ENCODE results near the gene BABAM1. TPM values are rescaled to one million over a fixed set of nuclear protein-coding genes. Genes with fewer than 3 reads are reported as not detected.

The BABAM1 gene
- total RNA-seq, 1 donor from 2014 or later = 64.7 TPM

- peaks cover 18 to 22% (median 20%) of the 10 kb centered on the region in 3 donors for H3K36me3 ChIP-seq (ENCODE audit: control insufficient read depth in 3 of 3, insufficient read depth in 3 of 3, low read length in 3 of 3)
These were observed 54.6 kb downstream of the BABAM1 start for GRCh38 chr19:17321655-17322489.

DNA sequence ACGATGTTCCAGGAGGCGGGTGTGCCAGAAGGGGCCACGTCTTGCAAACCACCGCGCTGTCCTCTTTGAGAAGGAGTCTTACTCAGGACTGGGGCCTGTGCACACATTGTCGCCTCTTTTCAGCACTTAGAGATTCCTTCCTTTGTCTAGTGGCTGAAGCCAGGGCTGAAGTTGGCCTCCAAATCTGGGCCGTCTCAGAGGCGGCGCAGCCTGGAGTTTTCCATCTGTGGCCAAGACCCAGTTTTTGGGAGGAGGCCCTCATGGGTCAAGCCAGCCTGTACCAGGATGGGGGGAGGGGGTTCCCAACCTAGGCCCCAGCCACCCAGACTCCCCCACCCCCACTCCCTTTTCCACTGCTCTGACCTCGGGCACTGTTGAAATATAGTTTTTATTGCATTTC, 55.6 kb downstream of the BABAM1 start:
- H3K9me3 ChIP-seq (ENCODE audit: control insufficient read depth in 3 of 3, low read length in 3 of 3) = no peaks in the 10 kb centered on the region
- peaks cover 19 to 29% (median 28%) of the 10 kb centered on the region in 3 donors for H3K36me3 ChIP-seq (ENCODE audit: control insufficient read depth in 3 of 3, insufficient read depth in 3 of 3, low read length in 3 of 3)
- no peaks in the 10 kb centered on the region for H3K27me3 ChIP-seq (ENCODE audit: control insufficient read depth in 3 of 3, insufficient read depth in 3 of 3, low read length in 3 of 3)
- no peak overlapping the region for H3K4me3 ChIP-seq (ENCODE audit: low read length in 3 of 3)
- H3K4me1 ChIP-seq (ENCODE audit: control insufficient read depth in 3 of 3, insufficient read depth in 3 of 3, low read length in 3 of 3) = peaks cover 0 to 4% (median 3%) of the 10 kb centered on the region in 3 donors
- H3K9ac ChIP-seq (ENCODE audit: low read depth in 1 of 3, low read length in 3 of 3) = no peak overlapping the region
- H3K27ac ChIP-seq (ENCODE audit: low read depth, low read length) = no peak overlapping the region

More at GRCh38 chr19:17321655-17322489, 54.6 kb downstream of the BABAM1 start:
- Histone ChIP-seq H3K27me3 (ENCODE audit: control insufficient read depth in 3 of 3, insufficient read depth in 3 of 3, low read length in 3 of 3) (no peaks in the 10 kb centered on the region), H3K9ac (ENCODE audit: low read depth in 1 of 3, low read length in 3 of 3) (no peak overlapping the region), H3K9me3 (ENCODE audit: control insufficient read depth in 3 of 3, low read length in 3 of 3) (no peaks in the 10 kb centered on the region), H3K4me1 (ENCODE audit: control insufficient read depth in 3 of 3, insufficient read depth in 3 of 3, low read length in 3 of 3) (peaks cover 0 to 4% (median 3%) of the 10 kb centered on the region in 3 donors), H3K27ac (ENCODE audit: low read depth, low read length) (no peak overlapping the region), H3K4me3 (ENCODE audit: low read length in 3 of 3) (no peak overlapping the region)

DNA sequence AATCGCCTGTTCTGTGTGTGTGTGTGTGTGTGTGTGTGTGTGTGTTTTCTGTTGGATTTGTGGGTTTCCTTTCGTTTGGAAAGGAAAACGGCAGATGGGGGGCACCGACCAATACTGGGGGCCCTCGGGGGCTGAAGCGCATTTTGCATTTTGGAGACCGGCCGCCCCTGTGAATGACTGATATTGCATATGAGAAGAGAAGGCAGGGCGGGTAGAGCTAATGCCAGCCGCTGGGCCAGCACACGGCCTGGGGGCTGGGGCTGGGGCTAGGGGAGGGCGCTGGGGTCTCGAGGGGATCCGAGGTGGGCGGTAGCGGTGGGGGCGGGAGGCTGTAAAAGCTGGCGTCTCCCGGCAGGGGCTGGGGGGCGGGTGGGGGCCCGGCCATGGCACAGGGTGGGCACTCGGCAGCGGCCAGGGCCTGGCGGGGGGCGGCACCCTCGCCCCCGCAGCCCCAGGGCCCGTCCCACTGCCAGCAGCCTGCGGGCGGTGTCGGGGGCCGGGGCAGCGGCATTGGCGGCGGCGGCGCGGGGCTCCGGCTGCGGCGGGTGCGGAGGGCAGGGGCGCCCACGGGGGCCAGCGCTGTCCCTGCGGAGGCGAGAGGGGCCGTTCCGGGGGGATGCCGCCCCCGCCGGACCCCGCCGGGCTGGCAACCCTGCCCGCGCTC, 56.2 kb downstream of the BABAM1 start:
- Histone ChIP-seq H3K4me1 (ENCODE audit: control insufficient read depth in 3 of 3, insufficient read depth in 3 of 3, low read length in 3 of 3) (peaks cover 0 to 4% (median 3%) of the 10 kb centered on the region in 3 donors), H3K9ac (ENCODE audit: low read depth in 1 of 3, low read length in 3 of 3) (no peak overlapping the region), H3K27me3 (ENCODE audit: control insufficient read depth in 3 of 3, insufficient read depth in 3 of 3, low read length in 3 of 3) (no peaks in the 10 kb centered on the region), H3K4me3 (ENCODE audit: low read length in 3 of 3) (no peak overlapping the region), H3K36me3 (ENCODE audit: control insufficient read depth in 3 of 3, insufficient read depth in 3 of 3, low read length in 3 of 3) (peaks cover 19 to 29% (median 28%) of the 10 kb centered on the region in 3 donors), H3K9me3 (ENCODE audit: control insufficient read depth in 3 of 3, low read length in 3 of 3) (no peaks in the 10 kb centered on the region), H3K27ac (ENCODE audit: low read depth, low read length) (no peak overlapping the region)

DNA sequence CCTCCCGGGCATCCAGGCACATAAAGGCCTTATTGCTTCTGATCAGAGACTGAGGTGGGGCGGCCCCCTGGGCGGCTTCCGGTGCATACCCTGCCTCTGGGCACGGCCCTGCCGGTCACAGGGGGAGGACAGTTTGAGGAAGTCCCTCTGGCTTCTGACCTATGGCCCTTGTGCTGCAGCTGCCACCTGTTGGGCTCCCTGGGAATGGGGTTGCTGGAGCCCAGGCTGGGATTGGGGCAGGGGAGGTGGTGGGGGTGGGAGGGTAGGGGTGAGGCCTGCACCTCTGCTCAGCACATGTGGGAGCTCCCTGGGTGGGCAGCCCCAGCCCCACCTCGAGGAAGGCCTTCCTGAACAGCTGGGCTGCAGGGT, 56.7 kb downstream of the BABAM1 start:
- Histone ChIP-seq H3K27me3 (ENCODE audit: control insufficient read depth in 3 of 3, insufficient read depth in 3 of 3, low read length in 3 of 3) (no peaks in the 10 kb centered on the region), H3K9me3 (ENCODE audit: control insufficient read depth in 3 of 3, low read length in 3 of 3) (no peaks in the 10 kb centered on the region), H3K9ac (ENCODE audit: low read depth in 1 of 3, low read length in 3 of 3) (no peak overlapping the region), H3K4me3 (ENCODE audit: low read length in 3 of 3) (no peak overlapping the region), H3K4me1 (ENCODE audit: control insufficient read depth in 3 of 3, insufficient read depth in 3 of 3, low read length in 3 of 3) (peaks cover 0 to 4% (median 3%) of the 10 kb centered on the region in 3 donors), H3K36me3 (ENCODE audit: control insufficient read depth in 3 of 3, insufficient read depth in 3 of 3, low read length in 3 of 3) (peaks cover 18 to 29% (median 26%) of the 10 kb centered on the region in 3 donors), H3K27ac (ENCODE audit: low read depth, low read length) (no peak overlapping the region)

DNA sequence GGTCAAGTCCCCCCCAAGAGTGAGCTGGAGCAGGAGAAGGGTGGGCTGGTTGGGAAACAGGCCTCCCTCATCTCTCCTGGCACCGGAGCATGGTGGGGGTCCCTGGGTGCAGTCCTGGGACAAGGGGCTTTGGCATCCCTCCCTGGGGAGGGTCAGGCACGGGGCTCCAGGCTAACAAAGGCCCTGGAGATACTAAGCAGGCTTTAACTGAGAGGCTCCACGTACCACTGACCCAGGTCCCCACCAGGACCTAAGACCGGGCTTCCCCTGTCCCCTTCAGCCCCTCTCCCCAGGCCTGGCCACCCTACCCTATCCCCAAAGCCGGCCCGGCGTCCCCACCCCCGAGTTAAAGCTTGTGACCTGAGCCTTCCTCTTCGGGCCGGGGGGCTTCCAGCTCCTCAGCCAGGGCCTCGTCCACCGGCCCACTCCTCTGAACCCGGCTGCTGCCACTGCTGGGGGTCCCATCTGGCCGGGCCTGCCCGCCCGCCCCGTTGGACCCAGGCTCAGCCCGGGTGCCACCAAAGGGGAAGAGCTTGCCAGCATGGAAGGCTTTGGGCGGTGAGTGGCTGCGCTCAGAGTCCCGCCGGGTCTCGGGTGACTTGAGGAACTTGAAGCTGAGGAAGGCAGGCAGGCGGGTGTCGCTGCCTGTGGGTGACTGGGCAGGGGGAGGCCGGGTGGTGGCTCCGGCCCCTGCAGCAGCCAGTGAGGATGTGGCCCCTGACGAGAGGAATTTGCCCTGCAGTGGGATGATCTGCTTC, 57.3 kb downstream of the BABAM1 start:
- no peak overlapping the region for H3K9ac ChIP-seq (ENCODE audit: low read depth in 1 of 3, low read length in 3 of 3)
- H3K4me1 ChIP-seq (ENCODE audit: control insufficient read depth in 3 of 3, insufficient read depth in 3 of 3, low read length in 3 of 3) = peaks cover 0 to 4% (median 3%) of the 10 kb centered on the region in 3 donors
- no peak overlapping the region for H3K27ac ChIP-seq (ENCODE audit: low read depth, low read length)
- no peaks in the 10 kb centered on the region for H3K9me3 ChIP-seq (ENCODE audit: control insufficient read depth in 3 of 3, low read length in 3 of 3)
- H3K36me3 ChIP-seq (ENCODE audit: control insufficient read depth in 3 of 3, insufficient read depth in 3 of 3, low read length in 3 of 3) = peaks cover 18 to 27% (median 24%) of the 10 kb centered on the region in 3 donors
- H3K27me3 ChIP-seq (ENCODE audit: control insufficient read depth in 3 of 3, insufficient read depth in 3 of 3, low read length in 3 of 3) = no peaks in the 10 kb centered on the region
- H3K4me3 ChIP-seq (ENCODE audit: low read length in 3 of 3) = no peak overlapping the region

DNA sequence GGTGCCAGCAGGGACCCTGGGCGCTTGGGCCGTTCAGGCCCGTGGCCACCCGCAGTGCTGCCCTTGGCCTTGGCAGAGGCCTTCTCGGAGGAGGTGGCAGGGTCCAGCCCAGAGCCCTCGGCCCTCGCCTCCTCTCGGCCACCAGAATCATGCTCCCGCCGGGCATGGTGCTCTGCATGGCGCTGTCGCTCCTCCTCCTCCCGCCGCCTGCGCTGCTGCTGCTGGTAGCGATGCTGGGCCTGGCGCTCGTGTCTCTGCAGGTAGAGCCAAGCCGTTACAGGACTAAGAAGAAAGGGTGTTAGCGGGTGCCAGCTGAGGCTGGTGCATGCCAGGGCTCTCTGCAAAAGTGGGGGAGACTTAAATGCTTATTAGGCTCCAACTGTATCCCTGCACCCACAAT, 57.9 kb downstream of the BABAM1 start:
- Histone ChIP-seq H3K9ac (ENCODE audit: low read depth in 1 of 3, low read length in 3 of 3) (no peak overlapping the region), H3K4me1 (ENCODE audit: control insufficient read depth in 3 of 3, insufficient read depth in 3 of 3, low read length in 3 of 3) (peaks cover 0 to 4% (median 3%) of the 10 kb centered on the region in 3 donors), H3K4me3 (ENCODE audit: low read length in 3 of 3) (no peak overlapping the region), H3K27ac (ENCODE audit: low read depth, low read length) (no peak overlapping the region), H3K36me3 (ENCODE audit: control insufficient read depth in 3 of 3, insufficient read depth in 3 of 3, low read length in 3 of 3) (peaks cover 18 to 26% (median 24%) of the 10 kb centered on the region in 3 donors), H3K27me3 (ENCODE audit: control insufficient read depth in 3 of 3, insufficient read depth in 3 of 3, low read length in 3 of 3) (no peaks in the 10 kb centered on the region), H3K9me3 (ENCODE audit: control insufficient read depth in 3 of 3, low read length in 3 of 3) (no peaks in the 10 kb centered on the region)

- Histone ChIP-seq H3K4me3 (ENCODE audit: low read length in 3 of 3) (no peak overlapping the region), H3K36me3 (ENCODE audit: control insufficient read depth in 3 of 3, insufficient read depth in 3 of 3, low read length in 3 of 3) (peaks cover 20 to 26% (median 26%) of the 10 kb centered on the region in 3 donors), H3K27ac (ENCODE audit: low read depth, low read length) (no peak overlapping the region), H3K27me3 (ENCODE audit: control insufficient read depth in 3 of 3, insufficient read depth in 3 of 3, low read length in 3 of 3) (no peaks in the 10 kb centered on the region), H3K9me3 (ENCODE audit: control insufficient read depth in 3 of 3, low read length in 3 of 3) (no peaks in the 10 kb centered on the region), H3K4me1 (ENCODE audit: control insufficient read depth in 3 of 3, insufficient read depth in 3 of 3, low read length in 3 of 3) (peaks cover 0 to 4% (median 3%) of the 10 kb centered on the region in 3 donors), H3K9ac (ENCODE audit: low read depth in 1 of 3, low read length in 3 of 3) (no peak overlapping the region)
These were observed 58.8 kb downstream of the BABAM1 start for GRCh38 chr19:17325881-17326594.

DNA sequence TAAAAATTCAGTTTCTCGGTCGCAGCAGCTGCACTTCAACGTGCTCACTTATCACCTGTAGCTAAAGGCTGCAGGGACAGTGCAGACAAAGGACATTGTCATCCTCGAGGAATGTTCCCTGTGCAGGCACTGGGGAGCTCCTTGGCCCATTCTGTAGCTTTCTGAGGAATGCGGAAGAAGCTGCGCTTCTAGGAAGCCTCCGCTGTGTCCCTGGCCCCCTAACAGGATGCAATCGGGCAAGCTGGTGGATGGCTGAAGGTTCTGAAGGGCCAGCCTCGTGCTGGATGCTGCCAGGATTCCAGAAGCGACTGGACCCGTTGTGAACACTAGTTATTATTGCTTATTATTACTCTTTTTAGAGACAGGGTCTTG, 59.3 kb downstream of the BABAM1 start:
- Histone ChIP-seq H3K27ac (ENCODE audit: low read depth, low read length) (no peak overlapping the region), H3K27me3 (ENCODE audit: control insufficient read depth in 3 of 3, insufficient read depth in 3 of 3, low read length in 3 of 3) (no peaks in the 10 kb centered on the region), H3K9ac (ENCODE audit: low read depth in 1 of 3, low read length in 3 of 3) (no peak overlapping the region), H3K36me3 (ENCODE audit: control insufficient read depth in 3 of 3, insufficient read depth in 3 of 3, low read length in 3 of 3) (peaks cover 20 to 29% (median 23%) of the 10 kb centered on the region in 3 donors), H3K9me3 (ENCODE audit: control insufficient read depth in 3 of 3, low read length in 3 of 3) (no peaks in the 10 kb centered on the region), H3K4me3 (ENCODE audit: low read length in 3 of 3) (no peak overlapping the region), H3K4me1 (ENCODE audit: control insufficient read depth in 3 of 3, insufficient read depth in 3 of 3, low read length in 3 of 3) (peaks cover 0 to 4% (median 3%) of the 10 kb centered on the region in 3 donors)

GRCh38 chr19:17327068-17327653, 59.9 kb downstream of the BABAM1 start:
- H3K36me3 ChIP-seq (ENCODE audit: control insufficient read depth in 3 of 3, insufficient read depth in 3 of 3, low read length in 3 of 3) = peaks cover 20 to 23% (median 21%) of the 10 kb centered on the region in 3 donors
- H3K27me3 ChIP-seq (ENCODE audit: control insufficient read depth in 3 of 3, insufficient read depth in 3 of 3, low read length in 3 of 3) = no peaks in the 10 kb centered on the region
- H3K27ac ChIP-seq (ENCODE audit: low read depth, low read length) = no peak overlapping the region
- H3K4me3 ChIP-seq (ENCODE audit: low read length in 3 of 3) = no peak overlapping the region
- H3K4me1 ChIP-seq (ENCODE audit: control insufficient read depth in 3 of 3, insufficient read depth in 3 of 3, low read length in 3 of 3) = peaks cover 0 to 4% (median 3%) of the 10 kb centered on the region in 3 donors
- H3K9ac ChIP-seq (ENCODE audit: low read depth in 1 of 3, low read length in 3 of 3) = no peak overlapping the region
- no peaks in the 10 kb centered on the region for H3K9me3 ChIP-seq (ENCODE audit: control insufficient read depth in 3 of 3, low read length in 3 of 3)
